Right lobe of liver (tissue), 6 donors: Measurements from ENCODE around the gene OR9Q1. TPM values are rescaled to one million over a fixed set of nuclear protein-coding genes. Genes with fewer than 3 reads are reported as not detected.

Experiments used
- ATAC-seq, 4 donors: fragments of 200-7000 bp; cut with Tn5 transposase; one replicate each; pipeline ENCODE4 v1.9.1; 2020; ENCODE audit warnings: mild to moderate bottlenecking in 4 of 4, moderate library complexity in 4 of 4
- DNase-seq, 3 donors: peaks; one replicate each; pipeline ENCODE4 v3.0.0-alpha.2; 2020
- H3K27ac ChIP-seq, 3 donors: fragments of 200-600 bp; one replicate each; pipeline ENCODE4 v1.8.0; 2022
- H3K27me3 ChIP-seq, 2 donors: fragments of 200-600 bp; one replicate each; pipeline ENCODE4 v1.8.0; 2022
- H3K36me3 ChIP-seq, 4 donors: fragments of 200-600 bp; sonication (generic) in 1 of 4; one replicate each; pipeline versions ENCODE4 v1.5.1 to v1.8.0; 2017 to 2022; ENCODE audit warnings: control low read depth in 1 of 4
- H3K4me1 ChIP-seq, 4 donors: fragments of 200-600 bp; sonication (generic) in 1 of 4; one replicate each; pipeline versions ENCODE4 v1.5.1 to v1.8.0; 2017 to 2022; ENCODE audit warnings: control low read depth in 1 of 4
- H3K4me3 ChIP-seq, 3 donors: fragments of 200-600 bp; one replicate each; pipeline ENCODE4 v1.8.0; 2022
- H3K9me3 ChIP-seq, 4 donors: fragments of 200-600 bp; sonication (generic) in 1 of 4; one replicate each; pipeline versions ENCODE4 v1.5.1 to v1.8.0; 2017 to 2022; ENCODE audit warnings: control low read depth in 1 of 4
- CTCF ChIP-seq, 4 donors: fragments of 200-600 bp in 3 of 4; fragments of 450-650 bp in 1 of 4; IDR thresholded peaks; one replicate each; pipeline versions ENCODE4 v1.5.1 to v1.8.0; 2016 to 2022; ENCODE audit warnings: antibody characterized with exemption in 4 of 4, mild to moderate bottlenecking in 2 of 4
- POLR2A ChIP-seq: fragments of 450-650 bp; IDR thresholded peaks from one replicate; pipeline ENCODE4 v1.6.1; 2017; ENCODE audit warnings: antibody characterized with exemption, mild to moderate bottlenecking
- WGBS: methylation state at CpG from one replicate; pipeline ENCODE4 v1.1.6; 2018; ENCODE audit warnings: low coverage, low lambda C conversion rate; ENCODE audit not compliant: insufficient coverage; ENCODE audit errors: missing lambda C conversion rate; 5-methylcytosine and 5-hydroxymethylcytosine counted together
- intact Hi-C, 2 donors: fragments of 100-400 bp; cut with DNase I; formaldehyde crosslinking; loops; one replicate each; pipeline versions ENCODE4 v1.11.2 to v1.14.1; 2022
- small RNA-seq, 2 experiments: library from RNA; depleted of rRNA; stranded (forward); fragments of <200 nt; gene quantifications; one replicate each; pipeline ENCODE3, GENCODE V24; 2016
- total RNA-seq, 6 experiments: library from RNA; depleted of rRNA in 2 of 6; stranded (reverse); fragments of >200 nt in 2 of 6; fragmentation: NEBNext Ultra II Directional in 3 of 6; extraction: Animal tissue kit (Norgen Biotek cat#: 25700) in 3 of 6; gene quantifications; one replicate each; pipeline versions ENCODE4 v1.1.0 to v1.2.4, GENCODE V29; 2016 to 2023
- donor health status: DM: no; HTN: yes; CAD: no.
- donor health status: DM: no; HTN: no; CAD: no.
- donor health status: DM: no; HTN: no; CAD: no.
- donor health status: DM: no; HTN: yes; CAD: no.
- donor health status: DM: no; HTN: yes; CAD: no.

The OR9Q1 gene
- total RNA-seq, 6 experiments from 2014 or later, result not detected

GRCh38 chr11:58227956-58228615 lies 204.4 kb downstream of the OR9Q1 start:
- Histone ChIP-seq H3K4me1 (no peaks in the 10 kb centered on the region), H3K9me3 (no peaks in the 10 kb centered on the region), H3K4me3 (no peak overlapping the region), H3K36me3 (no peaks in the 10 kb centered on the region), H3K27ac (no peak overlapping the region), H3K27me3 (no peaks in the 10 kb centered on the region)
- intact Hi-C loops, result no loop called here
- WGBS, result 18% methylated on average over 2 of the region's 32 CpGs
- TF ChIP-seq CTCF (IDR thresholded peaks at IDR 0.05) (no peak), POLR2A (no peak)
- peak in 1 of 3 donors; percentile 40 for DNase-seq
- ATAC-seq, result peak in 1 of 4 donors; percentile 30

Small RNAs within 50 kb of the gene (small RNA-seq; reads per million reads assigned to genes)
- gene RNU6-899P, result 0 reads per million in 2 experiments

Other genes starting within 250 kb of the OR9Q1 start
- not detected for gene OR6Q1, start 7.1 kb downstream of the OR9Q1 start, total RNA-seq
- gene OR9I1, start 101.6 kb downstream of the OR9Q1 start, total RNA-seq, result not detected
- not detected for gene OR9Q2, start 165.2 kb downstream of the OR9Q1 start, total RNA-seq
- not detected for gene OR1S2, start 180.3 kb downstream of the OR9Q1 start, total RNA-seq
- not detected for gene OR1S1, start 188.8 kb downstream of the OR9Q1 start, total RNA-seq
- not detected for gene OR10Q1, start 205.0 kb downstream of the OR9Q1 start, total RNA-seq
- gene OR10W1, start 244.4 kb downstream of the OR9Q1 start, total RNA-seq, result not detected